BLaER1 treated with 17β-estradiol and CSF1 and Interleukin-3, amounts not matched to agents 10 nM and 100 nM (cell line): ENCODE results near the gene HOMER3.

Experiments used
- H3K27ac ChIP-seq, 11 experiments: shearing (Covaris generic); formaldehyde crosslinking; 2 replicates each; pipeline ENCODE4 v1.8.1; 2022
- H3K27me3 ChIP-seq, 11 experiments: shearing (Covaris generic); formaldehyde crosslinking; 2 replicates each; pipeline ENCODE4 v1.8.1; 2022
- H3K36me3 ChIP-seq, 11 experiments: shearing (Covaris generic); formaldehyde crosslinking; 2 replicates each; pipeline ENCODE4 v1.8.1; 2022
- H3K4me1 ChIP-seq, 10 experiments: shearing (Covaris generic); formaldehyde crosslinking; 2 replicates each; pipeline ENCODE4 v1.8.1; 2022
- H3K4me2 ChIP-seq, 11 experiments: shearing (Covaris generic); formaldehyde crosslinking; 2 replicates each; pipeline ENCODE4 v1.8.1; 2022
- H3K4me3 ChIP-seq, 10 experiments: shearing (Covaris generic); formaldehyde crosslinking; 2 replicates each; pipeline ENCODE4 v1.8.1; 2022
- H3K9ac ChIP-seq, 11 experiments: shearing (Covaris generic); formaldehyde crosslinking; 2 replicates each; pipeline ENCODE4 v1.8.1; 2022
- H3K9me3 ChIP-seq, 11 experiments: shearing (Covaris generic); formaldehyde crosslinking; replicated peaks in 1 of 11; 2 replicates each; pipeline ENCODE4 v1.8.1; 2022
- H4K20me1 ChIP-seq, 11 experiments: shearing (Covaris generic); formaldehyde crosslinking; 2 replicates each; pipeline ENCODE4 v1.8.1; 2022
- Cebpa-rat ChIP-seq, 11 experiments: shearing (Covaris generic); IDR thresholded peaks; 2 replicates each; pipeline ENCODE4 v1.8.1; 2022

The HOMER3 gene

DNA sequence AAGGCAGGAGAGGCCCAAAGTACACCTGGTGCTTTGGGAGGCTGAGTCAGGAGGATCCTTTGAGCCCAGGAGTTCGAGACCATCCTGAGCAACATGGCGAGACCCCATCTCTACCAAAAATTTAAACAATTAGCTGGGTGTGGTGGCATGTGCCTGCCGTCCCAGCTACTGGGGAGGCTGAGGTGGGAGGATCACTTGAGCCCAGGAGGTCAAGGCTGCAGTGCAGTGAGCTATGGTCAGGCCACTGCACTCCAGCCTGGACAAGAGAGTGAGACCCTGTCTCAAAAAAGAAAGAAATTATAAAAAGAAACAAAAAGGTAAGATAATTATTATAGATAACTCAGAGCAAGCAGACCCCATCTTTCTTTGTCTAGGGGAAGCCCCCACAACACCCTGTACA lies 1.9 kb downstream of the HOMER3 start:
- H3K9ac ChIP-seq: peak overlapping the region in 10 of 11 experiments; percentile 92 to 98 (median 96); a peak in 16 of 22 replicates
- H3K4me2 ChIP-seq: peak overlapping the region; percentile 89 to 99 (median 95)
- peaks cover 0 to 44% (median 23%) of the 10 kb centered on the region in 11 experiments; a peak in 14 of 22 replicates for H4K20me1 ChIP-seq
- peak overlapping the region; percentile 76 to 99 (median 92); a peak in 19 of 20 replicates for H3K4me3 ChIP-seq
- peaks cover 17 to 47% (median 22%) of the 10 kb centered on the region in 10 experiments for H3K4me1 ChIP-seq
- peak overlapping the region in 6 of 11 experiments; percentile 3 to 97 (median 94); a peak in 8 of 22 replicates for H3K27ac ChIP-seq
- peaks cover 37 to 56% (median 46%) of the 10 kb centered on the region in 11 experiments for H3K36me3 ChIP-seq
- no peak for TF ChIP-seq Cebpa-rat (IDR thresholded peaks at IDR 0.05)
- no peaks in the 10 kb centered on the region for H3K27me3 ChIP-seq
- H3K9me3 ChIP-seq: no peaks in the 10 kb centered on the region

DNA sequence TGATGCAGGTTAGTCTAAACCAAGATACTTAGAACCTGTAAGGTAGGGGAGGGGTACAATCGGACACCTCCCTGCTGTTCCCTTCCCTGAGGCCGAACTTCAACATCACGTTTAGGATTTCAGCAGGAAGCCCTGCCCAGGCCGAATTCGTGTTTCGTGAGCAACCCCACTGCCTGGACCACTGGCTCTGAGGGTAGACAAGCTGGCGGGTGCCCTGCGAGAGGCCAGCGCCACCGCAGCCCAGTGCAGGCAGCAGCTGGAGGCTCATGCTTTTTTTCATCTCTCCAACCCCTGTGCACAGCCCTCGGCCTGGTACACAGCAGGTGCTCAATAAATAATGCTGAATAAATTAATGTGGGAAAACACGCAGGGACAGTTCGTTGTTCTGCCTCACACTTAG lies 7.7 kb downstream of the HOMER3 start:
- Histone ChIP-seq H3K4me3 (no peak overlapping the region), H4K20me1 (peaks cover 18 to 88% (median 51%) of the 10 kb centered on the region in 11 experiments; a peak in 20 of 22 replicates), H3K9ac (peak overlapping the region in 2 of 11 experiments; percentile 32 to 39; a peak in 3 of 22 replicates), H3K27me3 (no peaks in the 10 kb centered on the region), H3K9me3 (no peaks in the 10 kb centered on the region), H3K36me3 (peaks cover 74 to 91% (median 87%) of the 10 kb centered on the region in 11 experiments), H3K4me1 (peaks cover 6 to 23% (median 9%) of the 10 kb centered on the region in 10 experiments; a peak in 13 of 20 replicates), H3K27ac (no peak overlapping the region), H3K4me2 (peak overlapping the region in 10 of 11 experiments; percentile 22 to 70 (median 42); a peak in 16 of 22 replicates)
- TF ChIP-seq Cebpa-rat (IDR thresholded peaks at IDR 0.05): no peak

DNA sequence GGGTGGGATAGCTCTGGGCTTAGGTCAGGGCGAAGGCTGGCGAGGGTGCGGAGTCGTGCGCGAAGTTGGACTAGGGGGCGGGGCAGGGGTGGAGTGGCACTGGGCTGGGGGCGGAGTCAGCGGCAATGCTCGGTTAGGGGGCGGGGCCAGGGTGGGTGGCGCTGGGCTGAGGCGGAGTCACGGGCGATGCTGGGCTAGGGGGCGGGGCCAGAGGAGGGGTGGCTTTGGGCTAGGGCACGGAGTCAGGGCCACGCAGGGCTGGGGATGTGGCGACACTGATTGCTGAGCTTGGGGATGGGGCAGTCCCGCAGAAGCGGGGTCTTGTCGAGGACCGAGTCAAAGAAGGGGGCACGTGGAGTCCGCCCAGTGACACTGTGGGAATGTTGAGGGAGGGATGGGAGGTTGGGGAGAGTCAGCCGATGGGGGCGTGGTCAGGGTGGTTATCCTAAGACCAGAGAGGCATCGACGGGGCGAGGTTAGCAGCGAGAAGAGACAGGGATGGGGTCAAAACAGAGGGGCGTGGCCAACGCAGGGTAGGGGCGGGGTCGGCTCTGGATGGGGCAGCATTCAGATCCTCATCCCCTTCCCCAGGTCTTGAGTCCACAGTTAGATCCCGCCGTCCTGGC lies 8.7 kb downstream of the HOMER3 start:
- TF ChIP-seq Cebpa-rat (IDR thresholded peaks at IDR 0.05): no peak
- no peaks in the 10 kb centered on the region for H3K27me3 ChIP-seq
- no peak overlapping the region for H3K27ac ChIP-seq
- peaks cover 74 to 91% (median 87%) of the 10 kb centered on the region in 11 experiments for H3K36me3 ChIP-seq
- peaks cover 6 to 17% (median 9%) of the 10 kb centered on the region in 10 experiments; a peak in 13 of 20 replicates for H3K4me1 ChIP-seq
- H3K9me3 ChIP-seq: no peaks in the 10 kb centered on the region
- H3K4me2 ChIP-seq: peak overlapping the region in 9 of 11 experiments; percentile 25 to 70 (median 40); a peak in 13 of 22 replicates
- H4K20me1 ChIP-seq: peaks cover 24 to 88% (median 53%) of the 10 kb centered on the region in 11 experiments; a peak in 21 of 22 replicates
- H3K4me3 ChIP-seq: no peak overlapping the region
- no peak overlapping the region for H3K9ac ChIP-seq

DNA sequence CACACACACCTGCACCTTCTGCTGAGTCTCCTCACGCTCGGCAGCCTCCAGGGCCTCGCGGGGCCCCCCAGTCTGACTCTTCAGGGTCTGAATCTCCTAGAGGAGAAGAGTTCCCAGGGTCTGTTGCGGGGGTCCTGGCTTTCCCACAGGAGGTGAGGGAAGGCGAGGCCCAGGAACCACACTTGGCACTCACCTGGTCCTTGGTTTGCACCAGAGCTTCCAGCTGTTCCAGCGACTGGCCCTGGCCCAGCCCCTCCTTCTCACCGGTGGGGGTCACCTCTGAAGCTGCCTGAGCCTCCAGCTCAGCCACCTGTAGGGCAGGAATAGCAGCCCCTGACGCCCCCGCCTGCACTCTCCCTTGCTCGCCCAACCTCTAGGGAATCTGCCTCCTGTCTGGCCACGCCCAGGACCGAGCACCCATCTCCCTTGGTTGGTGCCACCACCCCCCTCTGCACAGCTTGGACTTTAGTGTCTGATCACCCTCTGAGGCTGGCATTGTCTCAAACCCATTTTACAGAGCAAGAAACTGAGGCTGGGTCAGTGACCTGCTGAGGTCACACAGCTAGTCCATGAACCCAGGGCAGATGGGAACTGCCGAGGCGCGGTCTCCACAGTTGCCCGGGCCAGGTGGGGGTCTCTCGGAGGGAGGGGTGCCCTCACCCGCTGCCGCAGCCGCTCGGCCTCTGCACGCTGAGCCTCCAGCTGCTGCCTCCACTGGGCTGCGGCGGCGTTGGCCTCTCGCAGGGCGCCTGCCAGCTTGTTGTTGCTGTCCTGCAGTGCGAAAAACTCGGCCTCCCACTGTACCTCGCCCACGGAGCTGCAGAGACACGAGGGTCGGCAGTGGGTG lies 9.5 kb downstream of the HOMER3 start:
- TF ChIP-seq Cebpa-rat (IDR thresholded peaks at IDR 0.05): no peak
- Histone ChIP-seq H4K20me1 (peaks cover 24 to 91% (median 61%) of the 10 kb centered on the region in 11 experiments; a peak in 21 of 22 replicates), H3K27ac (no peak overlapping the region), H3K9ac (no peak overlapping the region), H3K4me3 (no peak overlapping the region), H3K4me2 (no peak overlapping the region), H3K27me3 (no peaks in the 10 kb centered on the region), H3K9me3 (no peaks in the 10 kb centered on the region), H3K36me3 (peaks cover 75 to 92% (median 88%) of the 10 kb centered on the region in 11 experiments), H3K4me1 (peaks cover 6 to 17% (median 9%) of the 10 kb centered on the region in 10 experiments; a peak in 13 of 20 replicates)

DNA sequence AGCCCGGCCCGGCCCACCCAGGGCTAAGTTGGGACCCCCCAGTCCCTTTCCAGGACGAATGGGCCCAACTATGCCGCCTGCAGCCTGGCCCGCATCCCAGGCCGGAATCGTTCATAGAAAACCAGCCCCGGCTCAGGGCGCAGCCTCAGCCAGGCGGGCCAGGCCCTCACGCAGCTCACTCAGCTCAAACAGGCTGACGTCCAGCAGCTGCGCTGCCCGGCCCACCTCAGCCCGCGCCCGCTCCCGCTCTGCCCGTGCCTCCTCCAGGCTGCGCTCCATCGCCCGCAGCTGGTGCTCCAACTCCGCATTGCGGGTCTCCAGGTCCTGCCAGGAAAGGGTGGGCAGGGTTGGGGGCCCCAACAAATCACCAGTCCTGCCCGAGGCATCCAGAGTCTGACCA lies 11.7 kb downstream of the HOMER3 start:
- Histone ChIP-seq H3K9me3 (no peaks in the 10 kb centered on the region), H3K4me2 (no peak overlapping the region), H3K27me3 (no peaks in the 10 kb centered on the region), H3K27ac (no peak overlapping the region), H3K4me1 (peaks cover 6 to 17% (median 9%) of the 10 kb centered on the region in 10 experiments; a peak in 13 of 20 replicates), H4K20me1 (peaks cover 30 to 97% (median 76%) of the 10 kb centered on the region in 11 experiments; a peak in 21 of 22 replicates), H3K4me3 (no peak overlapping the region), H3K36me3 (peaks cover 75 to 92% (median 89%) of the 10 kb centered on the region in 11 experiments), H3K9ac (no peak overlapping the region)
- no peak for TF ChIP-seq Cebpa-rat (IDR thresholded peaks at IDR 0.05)

DNA sequence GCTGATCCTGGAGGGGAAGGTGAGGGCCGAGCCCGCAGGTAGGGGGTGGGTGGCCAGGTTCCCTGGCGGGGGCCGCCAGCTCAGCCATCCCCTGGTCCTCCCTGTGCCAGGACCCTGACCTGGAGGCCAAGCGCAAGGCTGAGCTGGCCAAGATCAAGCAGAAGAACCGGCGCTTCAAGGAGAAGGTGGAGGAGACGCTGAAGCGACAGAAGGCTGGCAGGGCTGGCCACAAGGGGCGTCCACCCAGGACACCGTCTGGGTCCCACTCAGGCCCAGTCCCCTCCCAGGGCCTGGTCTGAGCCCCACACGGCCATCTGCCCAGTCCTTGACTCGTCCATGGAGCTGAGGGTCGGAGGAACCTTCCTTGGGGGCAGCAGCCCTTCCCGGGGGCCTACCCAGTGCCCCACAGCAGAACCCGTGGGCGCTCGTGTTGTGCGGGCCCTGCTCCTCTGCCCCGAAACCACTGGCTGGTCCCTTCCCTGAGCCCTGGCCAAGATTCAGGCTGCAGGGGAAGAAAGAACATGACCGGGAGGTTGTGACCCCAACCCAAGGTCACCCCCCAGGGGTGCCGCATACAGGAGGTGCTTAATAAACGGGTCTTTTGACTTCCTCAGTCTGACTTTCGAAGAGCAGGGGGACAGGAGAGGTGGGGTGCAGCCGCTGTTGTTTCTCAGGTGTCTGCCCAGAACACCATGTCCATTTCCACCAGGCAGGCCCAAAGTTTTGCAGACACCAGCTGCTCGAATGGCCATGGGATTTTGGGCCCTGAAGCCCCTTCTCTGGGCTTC lies 12.8 kb downstream of the HOMER3 start:
- Histone ChIP-seq H3K9ac (no peak overlapping the region), H3K27me3 (no peaks in the 10 kb centered on the region), H4K20me1 (peaks cover 29 to 97% (median 74%) of the 10 kb centered on the region in 11 experiments; a peak in 21 of 22 replicates), H3K36me3 (peaks cover 75 to 92% (median 89%) of the 10 kb centered on the region in 11 experiments), H3K4me3 (no peak overlapping the region), H3K4me1 (peaks cover 3 to 12% (median 4%) of the 10 kb centered on the region in 10 experiments; a peak in 13 of 20 replicates), H3K4me2 (no peak overlapping the region), H3K9me3 (no peaks in the 10 kb centered on the region), H3K27ac (no peak overlapping the region)
- TF ChIP-seq Cebpa-rat (IDR thresholded peaks at IDR 0.05): no peak

DNA sequence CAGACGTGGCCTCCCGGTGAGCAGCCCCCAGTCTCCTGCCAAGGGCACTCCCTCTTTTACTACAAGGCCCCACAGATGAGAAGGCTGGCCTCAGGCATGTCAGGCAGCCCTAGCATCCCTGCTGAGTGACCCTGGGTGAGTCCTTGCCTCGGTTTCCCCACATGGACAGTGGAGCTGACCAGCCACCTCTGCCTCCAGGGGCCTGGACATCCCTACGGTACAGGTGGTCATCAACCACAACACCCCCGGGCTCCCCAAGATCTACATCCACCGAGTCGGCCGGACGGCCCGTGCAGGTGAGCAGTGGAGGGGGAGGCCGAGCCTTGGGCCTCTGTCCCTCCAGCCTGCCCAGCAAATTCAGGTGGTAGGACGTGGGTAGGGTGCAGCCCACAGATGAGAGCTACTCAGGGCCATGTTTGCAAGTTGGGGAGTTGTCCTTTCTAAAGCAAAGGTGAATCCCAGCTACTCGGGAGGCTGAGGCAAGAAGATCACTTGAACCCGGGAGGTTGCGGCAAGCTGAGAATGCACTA lies 16.3 kb downstream of the HOMER3 start:
- Histone ChIP-seq H3K36me3 (peaks cover 83 to 94% (median 88%) of the 10 kb centered on the region in 11 experiments), H3K4me3 (no peak overlapping the region), H3K9ac (no peak overlapping the region), H3K4me2 (no peak overlapping the region), H4K20me1 (peaks cover 16 to 93% (median 83%) of the 10 kb centered on the region in 11 experiments; a peak in 21 of 22 replicates), H3K9me3 (no peaks in the 10 kb centered on the region), H3K4me1 (peaks cover 10 to 17% (median 13%) of the 10 kb centered on the region in 10 experiments), H3K27ac (no peak overlapping the region), H3K27me3 (no peaks in the 10 kb centered on the region)
- TF ChIP-seq Cebpa-rat (IDR thresholded peaks at IDR 0.05): no peak
